MCF 10A (cell line): Measurements from ENCODE around the gene INPP5D. TPM values are rescaled to one million over a fixed set of nuclear protein-coding genes. Genes with fewer than 3 reads are reported as not detected.
"Not testable (repeated sequence)": the region's sequence is repeated elsewhere in the genome, so short reads cannot be mapped to it uniquely, and the experiment has no call there.

Experiments used
- BruUV-seq: library from RNA; stranded (reverse); fragments of 400-500 nt; replicated peaks from 2 replicates; lab custom pipeline; 2021; lab: Mats Ljungman, UMichigan
- CTCF ChIA-PET: fragments of 300-600 bp; sonication (Branson Sonifier 250); formaldehyde crosslinking; extraction: SDS; loops from one replicate; lab custom pipeline; 2021; ENCODE audit warnings: antibody characterized with exemption, inconsistent platforms; lab: Yijun Ruan, JAX
- POLR2A ChIA-PET: fragments of 300-600, 350-650 bp; sonication (Branson Sonifier 250); formaldehyde crosslinking; extraction: SDS; loops from one replicate; lab custom pipeline; 2020; ENCODE audit warnings: antibody characterized with exemption, inconsistent platforms; lab: Yijun Ruan, JAX
- DNase-seq: peaks from one replicate; pipeline ENCODE4 v3.0.0-alpha.2; 2018; ENCODE audit not compliant: unreplicated experiment
- H3K27ac Mint-ChIP-seq: one replicate; pipeline ENCODE4 v1.8.0; 2022; ENCODE audit warnings: mild to moderate bottlenecking, low read depth, mixed read lengths; ENCODE audit not compliant: unreplicated experiment
- H3K27me3 Mint-ChIP-seq: one replicate; pipeline ENCODE4 v1.8.0; 2022; ENCODE audit warnings: mixed read lengths; ENCODE audit not compliant: insufficient read depth, unreplicated experiment
- H3K36me3 Mint-ChIP-seq: one replicate; pipeline ENCODE4 v1.8.0; 2022; ENCODE audit warnings: mild to moderate bottlenecking, moderate library complexity, mixed read lengths; ENCODE audit not compliant: insufficient read depth, unreplicated experiment
- H3K4me1 Mint-ChIP-seq: one replicate; pipeline ENCODE4 v1.8.0; 2022; ENCODE audit warnings: mixed read lengths; ENCODE audit not compliant: insufficient read depth, unreplicated experiment
- H3K4me3 Mint-ChIP-seq: one replicate; pipeline ENCODE4 v1.8.0; 2022; ENCODE audit warnings: mild to moderate bottlenecking, moderate library complexity, mixed read lengths; ENCODE audit not compliant: unreplicated experiment
- H3K9me3 Mint-ChIP-seq: one replicate; pipeline ENCODE4 v1.8.0; 2022; ENCODE audit warnings: mixed read lengths; ENCODE audit not compliant: unreplicated experiment
- intact Hi-C: fragments of 100-400 bp; cut with micrococcal nuclease; formaldehyde crosslinking; loops from 2 replicates; pipeline ENCODE4 v1.14.1; 2022
- total RNA-seq: library from RNA; stranded (reverse); gene quantifications from 2 replicates; pipeline ENCODE4 v1.2.3, GENCODE V29; 2022
- TF ChIP-seq, protein P1 (sequence below): fragments of 200-600 bp; IDR thresholded peaks from one replicate; pipeline ENCODE4 v1.8.0; 2022; ENCODE audit warnings: antibody characterized with exemption, mild to moderate bottlenecking; ENCODE audit not compliant: unreplicated experiment

INPP5D gene
- total RNA-seq, 1 experiment from 2014 or later = 64.9 TPM

DNA sequence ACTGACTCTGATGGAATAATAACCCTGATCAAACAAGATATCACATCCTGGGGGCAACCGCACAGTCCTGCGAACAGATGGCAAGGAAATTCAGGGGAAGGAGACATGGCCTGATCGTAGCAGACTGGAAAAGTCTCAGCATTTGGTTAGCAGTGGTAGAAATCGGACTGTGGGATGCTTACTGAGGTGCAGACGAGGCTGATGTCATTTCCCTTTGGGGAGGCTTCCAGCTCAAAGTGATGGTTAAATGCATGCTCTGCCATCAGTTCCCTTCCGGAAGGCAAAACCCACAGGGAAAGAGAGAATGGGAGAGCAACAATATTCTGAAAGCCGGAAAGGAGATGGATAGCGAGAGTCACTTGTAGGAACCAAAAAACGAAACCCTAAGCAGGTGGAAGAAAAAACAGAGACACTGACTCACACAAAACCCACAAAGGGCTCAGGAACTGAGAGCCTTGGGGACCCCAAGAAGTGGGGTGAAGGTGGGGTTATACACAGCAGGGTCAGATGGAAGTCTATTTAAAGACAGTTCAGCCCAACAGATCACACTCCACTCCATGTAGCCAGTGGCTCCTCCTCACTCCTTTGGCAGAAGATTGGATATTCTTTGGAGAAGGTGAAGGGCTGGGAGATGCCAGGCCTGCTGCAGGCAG is 93.1 kb downstream of the INPP5D start:
- Mint-ChIP-seq H3K4me3 (no peak overlapping the region), H3K36me3 (peaks cover 85% of the 10 kb centered on the region), H3K27me3 (no peaks in the 10 kb centered on the region), H3K27ac (peak overlapping the region; percentile 37), H3K4me1 (no peaks in the 10 kb centered on the region), H3K9me3 (no peaks in the 10 kb centered on the region)
- ChIA-PET CTCF (no interaction called here), POLR2A (no interaction called here)
- no peak for DNase-seq
- no TSS peak for BruUV-seq
- TF ChIP-seq, protein P1, sequence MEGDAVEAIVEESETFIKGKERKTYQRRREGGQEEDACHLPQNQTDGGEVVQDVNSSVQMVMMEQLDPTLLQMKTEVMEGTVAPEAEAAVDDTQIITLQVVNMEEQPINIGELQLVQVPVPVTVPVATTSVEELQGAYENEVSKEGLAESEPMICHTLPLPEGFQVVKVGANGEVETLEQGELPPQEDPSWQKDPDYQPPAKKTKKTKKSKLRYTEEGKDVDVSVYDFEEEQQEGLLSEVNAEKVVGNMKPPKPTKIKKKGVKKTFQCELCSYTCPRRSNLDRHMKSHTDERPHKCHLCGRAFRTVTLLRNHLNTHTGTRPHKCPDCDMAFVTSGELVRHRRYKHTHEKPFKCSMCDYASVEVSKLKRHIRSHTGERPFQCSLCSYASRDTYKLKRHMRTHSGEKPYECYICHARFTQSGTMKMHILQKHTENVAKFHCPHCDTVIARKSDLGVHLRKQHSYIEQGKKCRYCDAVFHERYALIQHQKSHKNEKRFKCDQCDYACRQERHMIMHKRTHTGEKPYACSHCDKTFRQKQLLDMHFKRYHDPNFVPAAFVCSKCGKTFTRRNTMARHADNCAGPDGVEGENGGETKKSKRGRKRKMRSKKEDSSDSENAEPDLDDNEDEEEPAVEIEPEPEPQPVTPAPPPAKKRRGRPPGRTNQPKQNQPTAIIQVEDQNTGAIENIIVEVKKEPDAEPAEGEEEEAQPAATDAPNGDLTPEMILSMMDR = no peak
- intact Hi-C loops = no loop called here

DNA sequence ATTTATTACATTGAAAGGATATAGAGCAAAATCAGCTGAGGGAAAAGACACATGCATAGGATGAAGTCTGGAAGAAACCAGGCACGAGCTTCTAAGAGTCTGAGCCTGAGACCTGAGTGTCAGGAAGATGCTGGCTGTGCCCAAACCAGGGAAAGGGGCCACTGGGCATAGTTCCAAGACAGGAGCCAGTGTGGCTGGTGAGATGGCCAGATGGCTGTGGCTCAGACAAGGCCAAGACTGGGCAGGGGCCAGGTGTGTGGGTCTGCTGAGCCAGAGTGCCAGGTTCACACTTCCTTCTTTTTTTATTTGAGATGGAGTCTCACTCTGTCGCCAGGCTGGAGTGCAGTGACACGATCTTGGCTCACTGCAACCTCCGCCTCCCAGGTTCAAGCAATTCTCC is 95.9 kb downstream of the INPP5D start:
- peaks cover 83% of the 10 kb centered on the region for H3K36me3 Mint-ChIP-seq
- intact Hi-C loops = no loop called here
- ChIA-PET CTCF (no interaction called here), POLR2A (no interaction called here)
- H3K4me3 Mint-ChIP-seq = no peak overlapping the region
- no peaks in the 10 kb centered on the region for H3K27me3 Mint-ChIP-seq
- no TSS peak for BruUV-seq
- TF ChIP-seq, protein P1 = no peak
- no peaks in the 10 kb centered on the region for H3K9me3 Mint-ChIP-seq
- no peaks in the 10 kb centered on the region for H3K4me1 Mint-ChIP-seq
- no peak overlapping the region for H3K27ac Mint-ChIP-seq
- DNase-seq = no peak

DNA sequence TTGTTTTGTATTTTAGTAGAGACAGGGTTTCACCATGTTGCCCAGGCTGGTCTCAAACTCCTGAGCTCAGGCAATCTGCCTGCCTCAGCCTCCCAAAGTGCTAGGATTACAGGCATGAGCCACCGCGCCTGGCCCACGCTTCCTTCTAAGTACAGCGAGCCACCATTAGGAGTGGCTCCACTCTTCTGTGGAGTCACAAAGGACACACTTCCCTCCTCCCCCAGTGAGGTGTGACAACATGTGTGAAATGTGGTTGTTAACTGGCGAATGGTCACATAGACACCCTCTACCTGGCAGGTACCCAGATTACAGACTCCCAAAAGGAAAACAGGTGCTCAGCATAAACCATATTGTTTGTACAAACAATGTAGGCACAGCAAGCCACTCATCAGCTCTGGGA is 96.3 kb downstream of the INPP5D start:
- peaks cover 81% of the 10 kb centered on the region for H3K36me3 Mint-ChIP-seq
- DNase-seq, H3K4me3 Mint-ChIP-seq, H3K4me1 Mint-ChIP-seq, POLR2A ChIA-PET, intact Hi-C loops, H3K27me3 Mint-ChIP-seq, H3K9me3 Mint-ChIP-seq, H3K27ac Mint-ChIP-seq, BruUV-seq: not testable (repeated sequence)
- CTCF ChIA-PET = interaction anchor here (0.6 kb wide), 1 partner anchor 127 kb away, joined by 3 read pairs; no protein-coding TSS in a partner anchor

DNA sequence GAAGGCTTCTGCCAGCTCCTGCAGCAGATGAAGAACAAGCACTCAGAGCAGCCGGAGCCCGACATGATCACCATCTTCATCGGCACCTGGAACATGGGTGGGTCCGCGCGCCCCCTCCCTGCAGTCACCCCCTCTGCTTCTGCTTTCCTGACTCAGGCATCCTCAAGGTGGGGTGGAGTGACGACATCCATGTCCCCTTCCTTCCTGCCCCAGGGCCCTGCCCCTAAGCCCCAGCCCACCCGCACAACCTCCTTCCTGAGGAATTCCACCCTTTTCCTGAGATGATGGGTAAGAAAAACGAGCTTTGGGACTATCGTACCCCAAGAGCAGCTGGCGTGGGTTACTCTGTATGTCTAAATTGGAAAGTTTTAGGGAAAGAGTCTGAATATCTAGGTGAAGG is 101.6 kb downstream of the INPP5D start:
- POLR2A ChIA-PET = no interaction called here
- TF ChIP-seq, protein P1 = no peak
- CTCF ChIA-PET = interaction anchor here (0.6 to 1.0 kb wide), 2 partner anchors 17 to 19 kb away, joined by 3 to 4 read pairs; no protein-coding TSS in a partner anchor
- H3K4me3 Mint-ChIP-seq = no peak overlapping the region
- no peaks in the 10 kb centered on the region for H3K4me1 Mint-ChIP-seq
- BruUV-seq = no TSS peak
- peaks cover 53% of the 10 kb centered on the region for H3K36me3 Mint-ChIP-seq
- intact Hi-C loops = no loop called here
- H3K27me3 Mint-ChIP-seq = no peaks in the 10 kb centered on the region
- no peak overlapping the region for H3K27ac Mint-ChIP-seq
- DNase-seq = no peak
- no peaks in the 10 kb centered on the region for H3K9me3 Mint-ChIP-seq
